GM19035 (cell line): ENCODE data around the gene IL4R.

Source experiments
- ATAC-seq: cut with Tn5 transposase; IDR thresholded peaks from one replicate; pipeline ENCODE4 v1.9.1; 2021; ENCODE audit not compliant: unreplicated experiment

Gene IL4R

DNA sequence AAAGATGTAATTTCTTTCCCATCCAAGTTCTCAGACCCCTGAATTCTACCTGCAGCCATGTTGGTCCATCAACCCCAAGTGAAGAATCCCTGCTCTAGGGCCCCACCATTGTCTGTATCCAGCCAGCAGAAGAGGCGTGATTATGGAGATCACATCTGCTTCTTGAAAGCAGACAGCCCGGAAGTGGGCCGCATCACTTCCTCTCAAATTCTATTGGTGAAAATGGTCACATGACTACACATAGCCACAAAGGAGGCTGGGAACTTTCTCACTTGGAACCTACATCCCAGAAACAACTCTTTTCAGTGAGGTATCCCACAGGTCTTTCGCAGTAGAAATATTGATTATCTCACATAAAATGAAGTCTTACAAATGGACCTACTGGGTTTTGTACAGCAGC is 40.1 kb downstream of the IL4R start:
- ATAC-seq: no peak

DNA sequence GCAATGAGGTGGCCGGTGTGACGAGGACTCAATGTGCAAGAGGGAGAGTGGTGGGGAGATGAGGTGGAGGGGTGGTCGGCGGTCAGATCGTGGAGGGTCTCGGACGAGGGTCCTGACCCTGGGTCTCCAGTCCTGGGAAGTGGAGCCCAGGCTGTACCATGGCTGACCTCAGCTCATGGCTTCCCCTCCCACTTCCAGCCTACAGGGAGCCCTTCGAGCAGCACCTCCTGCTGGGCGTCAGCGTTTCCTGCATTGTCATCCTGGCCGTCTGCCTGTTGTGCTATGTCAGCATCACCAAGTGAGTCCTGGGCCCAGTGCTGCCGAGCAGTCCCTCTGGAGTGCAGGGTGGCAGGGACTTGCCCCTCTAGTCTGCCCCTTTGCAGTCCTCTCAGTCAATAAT is 41.8 kb downstream of the IL4R start:
- ATAC-seq: no peak

DNA sequence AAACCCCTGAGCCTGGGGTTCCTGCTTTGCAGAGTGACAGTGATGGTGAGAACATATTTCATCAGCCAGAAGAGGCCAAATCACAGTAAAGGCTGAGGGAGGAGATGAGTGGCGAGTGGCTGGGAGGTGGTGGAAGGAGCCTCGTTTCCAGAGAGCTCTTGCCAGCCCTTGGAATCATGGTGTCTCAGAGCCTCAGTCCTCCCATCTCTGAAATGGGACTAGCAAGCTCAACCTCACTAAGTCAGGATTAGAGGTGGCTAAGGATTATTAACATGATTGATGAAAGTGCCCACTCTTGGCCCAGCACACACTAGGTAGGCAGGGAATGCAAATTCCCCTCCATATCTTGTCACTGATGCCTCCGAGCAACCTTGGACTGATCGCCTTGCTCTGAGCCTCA is 43.0 kb downstream of the IL4R start:
- ATAC-seq: no peak

DNA sequence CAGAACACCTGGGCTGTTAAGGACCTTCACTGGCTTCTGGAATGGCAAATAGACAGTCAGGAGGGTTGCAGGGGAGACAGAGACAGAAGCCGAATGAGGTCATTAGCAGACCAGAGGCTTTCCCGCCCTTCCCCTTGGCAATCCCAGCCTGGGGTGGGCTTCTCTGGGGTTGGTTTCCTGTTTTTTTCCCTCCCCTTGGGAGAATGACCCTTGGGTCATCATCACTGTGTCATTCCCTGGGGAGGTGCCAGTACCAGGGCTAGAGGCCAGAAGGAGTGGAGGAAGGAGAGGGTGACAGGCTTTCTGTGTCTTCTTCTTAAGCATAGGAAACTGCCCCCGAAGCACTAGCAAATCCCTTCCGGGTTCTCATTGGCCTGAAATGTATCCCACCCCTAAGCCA is 45.3 kb downstream of the IL4R start:
- ATAC-seq: no peak

DNA sequence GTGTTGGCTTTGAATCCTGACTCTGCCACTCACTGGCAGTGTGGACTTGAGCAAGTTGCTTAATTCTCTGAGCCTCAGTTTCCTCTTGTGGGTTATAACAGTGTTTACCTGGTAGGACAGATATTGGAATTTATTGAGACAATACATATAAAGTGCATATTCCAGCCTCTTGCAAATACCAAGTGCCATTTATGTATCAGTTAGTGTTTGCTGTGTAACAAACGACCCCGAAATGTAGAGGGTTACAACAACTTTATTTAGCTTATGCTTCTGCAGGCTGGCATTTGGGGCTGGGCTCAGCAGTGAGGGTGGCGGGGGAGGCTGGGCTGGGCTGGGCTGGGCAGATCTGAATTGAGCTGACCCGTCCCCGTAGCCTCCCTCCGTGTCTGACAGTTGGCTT is 45.8 kb downstream of the IL4R start:
- ATAC-seq: no peak

DNA sequence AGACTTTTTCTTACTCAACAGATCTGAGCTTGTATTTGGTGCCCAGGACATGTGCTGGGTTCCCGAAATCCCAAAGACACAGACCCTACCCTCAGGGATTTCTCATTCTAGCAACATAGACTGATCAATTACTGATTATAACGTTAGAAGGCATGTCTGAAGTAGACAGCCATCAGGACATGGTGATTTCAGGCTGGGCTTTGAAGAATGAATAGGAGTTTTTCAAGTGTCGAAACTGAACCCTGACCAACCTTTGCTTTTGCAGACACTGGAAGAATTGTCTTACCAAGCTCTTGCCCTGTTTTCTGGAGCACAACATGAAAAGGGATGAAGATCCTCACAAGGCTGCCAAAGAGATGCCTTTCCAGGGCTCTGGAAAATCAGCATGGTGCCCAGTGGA is 48.2 kb downstream of the IL4R start:
- no peak for ATAC-seq

DNA sequence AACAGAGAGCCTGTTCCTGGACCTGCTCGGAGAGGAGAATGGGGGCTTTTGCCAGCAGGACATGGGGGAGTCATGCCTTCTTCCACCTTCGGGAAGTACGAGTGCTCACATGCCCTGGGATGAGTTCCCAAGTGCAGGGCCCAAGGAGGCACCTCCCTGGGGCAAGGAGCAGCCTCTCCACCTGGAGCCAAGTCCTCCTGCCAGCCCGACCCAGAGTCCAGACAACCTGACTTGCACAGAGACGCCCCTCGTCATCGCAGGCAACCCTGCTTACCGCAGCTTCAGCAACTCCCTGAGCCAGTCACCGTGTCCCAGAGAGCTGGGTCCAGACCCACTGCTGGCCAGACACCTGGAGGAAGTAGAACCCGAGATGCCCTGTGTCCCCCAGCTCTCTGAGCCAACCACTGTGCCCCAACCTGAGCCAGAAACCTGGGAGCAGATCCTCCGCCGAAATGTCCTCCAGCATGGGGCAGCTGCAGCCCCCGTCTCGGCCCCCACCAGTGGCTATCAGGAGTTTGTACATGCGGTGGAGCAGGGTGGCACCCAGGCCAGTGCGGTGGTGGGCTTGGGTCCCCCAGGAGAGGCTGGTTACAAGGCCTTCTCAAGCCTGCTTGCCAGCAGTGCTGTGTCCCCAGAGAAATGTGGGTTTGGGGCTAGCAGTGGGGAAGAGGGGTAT is 48.9 kb downstream of the IL4R start:
- no peak for ATAC-seq

DNA sequence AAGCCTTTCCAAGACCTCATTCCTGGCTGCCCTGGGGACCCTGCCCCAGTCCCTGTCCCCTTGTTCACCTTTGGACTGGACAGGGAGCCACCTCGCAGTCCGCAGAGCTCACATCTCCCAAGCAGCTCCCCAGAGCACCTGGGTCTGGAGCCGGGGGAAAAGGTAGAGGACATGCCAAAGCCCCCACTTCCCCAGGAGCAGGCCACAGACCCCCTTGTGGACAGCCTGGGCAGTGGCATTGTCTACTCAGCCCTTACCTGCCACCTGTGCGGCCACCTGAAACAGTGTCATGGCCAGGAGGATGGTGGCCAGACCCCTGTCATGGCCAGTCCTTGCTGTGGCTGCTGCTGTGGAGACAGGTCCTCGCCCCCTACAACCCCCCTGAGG is 49.5 kb downstream of the IL4R start:
- no peak for ATAC-seq

DNA sequence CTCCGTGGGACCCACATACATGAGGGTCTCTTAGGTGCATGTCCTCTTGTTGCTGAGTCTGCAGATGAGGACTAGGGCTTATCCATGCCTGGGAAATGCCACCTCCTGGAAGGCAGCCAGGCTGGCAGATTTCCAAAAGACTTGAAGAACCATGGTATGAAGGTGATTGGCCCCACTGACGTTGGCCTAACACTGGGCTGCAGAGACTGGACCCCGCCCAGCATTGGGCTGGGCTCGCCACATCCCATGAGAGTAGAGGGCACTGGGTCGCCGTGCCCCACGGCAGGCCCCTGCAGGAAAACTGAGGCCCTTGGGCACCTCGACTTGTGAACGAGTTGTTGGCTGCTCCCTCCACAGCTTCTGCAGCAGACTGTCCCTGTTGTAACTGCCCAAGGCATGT is 50.0 kb downstream of the IL4R start:
- no peak for ATAC-seq

DNA sequence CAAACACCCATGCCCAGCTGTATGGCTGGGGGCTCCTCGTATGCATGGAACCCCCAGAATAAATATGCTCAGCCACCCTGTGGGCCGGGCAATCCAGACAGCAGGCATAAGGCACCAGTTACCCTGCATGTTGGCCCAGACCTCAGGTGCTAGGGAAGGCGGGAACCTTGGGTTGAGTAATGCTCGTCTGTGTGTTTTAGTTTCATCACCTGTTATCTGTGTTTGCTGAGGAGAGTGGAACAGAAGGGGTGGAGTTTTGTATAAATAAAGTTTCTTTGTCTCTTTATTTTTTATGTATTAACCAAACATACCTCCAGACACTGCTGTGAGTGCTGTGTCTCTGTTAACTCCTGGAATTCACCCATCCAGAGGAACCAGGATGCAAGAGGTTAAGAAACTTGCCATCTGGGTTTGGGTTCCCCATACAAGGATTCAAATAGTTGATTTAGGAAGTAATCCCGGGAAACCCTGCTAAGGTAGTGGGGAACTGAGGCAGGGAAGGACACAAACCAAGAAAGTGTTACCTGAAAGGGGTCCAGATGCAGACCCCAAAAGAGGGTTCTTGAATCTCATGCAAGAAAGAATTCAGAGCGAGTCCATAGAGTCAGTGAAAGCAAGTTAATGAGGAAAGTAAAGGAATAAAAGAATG is 50.8 kb downstream of the IL4R start:
- ATAC-seq: no peak

DNA sequence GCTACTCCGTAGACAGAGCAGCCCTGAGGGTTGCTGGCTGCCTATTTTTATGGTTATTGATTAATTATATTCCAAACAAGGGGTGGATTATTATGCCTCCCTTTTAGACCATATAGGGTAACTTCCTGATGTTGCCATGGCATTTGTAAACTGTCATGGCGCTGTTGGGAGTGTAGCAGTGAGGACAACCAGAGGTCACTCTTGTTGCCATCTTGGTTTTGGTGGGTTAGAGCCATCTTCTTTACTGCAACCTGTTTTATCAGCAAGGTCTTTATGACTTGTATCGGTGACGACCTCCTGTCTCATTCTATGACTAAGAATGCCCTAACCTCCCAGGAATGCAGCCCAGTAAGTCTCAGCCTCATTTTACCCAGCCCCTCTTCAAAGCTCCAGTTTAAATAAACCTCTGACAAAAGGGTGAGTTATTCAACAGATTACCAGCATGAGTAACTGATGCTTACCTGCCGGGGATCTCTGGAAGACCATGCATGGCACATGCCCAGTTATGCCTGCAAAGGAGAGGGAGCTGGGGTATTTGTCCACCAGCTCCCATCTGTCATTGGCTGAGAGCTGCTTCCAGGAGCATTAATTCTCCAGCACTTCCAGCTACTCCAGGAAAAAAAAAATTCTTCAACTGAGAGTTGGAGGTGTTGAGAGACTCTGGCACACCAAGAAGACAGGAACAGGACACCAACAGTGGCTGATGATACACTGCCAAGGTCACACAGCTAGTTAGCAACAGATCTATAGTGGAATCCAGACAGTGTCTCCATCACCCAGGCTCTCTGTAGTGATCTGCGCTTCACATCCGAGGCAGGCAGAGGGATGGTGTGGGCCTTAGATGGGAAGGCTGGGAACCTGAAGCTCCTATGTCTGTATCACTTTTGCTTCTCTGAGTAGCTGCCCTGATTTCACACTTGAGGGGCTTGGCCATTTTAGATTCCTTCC is 51.6 kb downstream of the IL4R start:
- ATAC-seq: no peak

DNA sequence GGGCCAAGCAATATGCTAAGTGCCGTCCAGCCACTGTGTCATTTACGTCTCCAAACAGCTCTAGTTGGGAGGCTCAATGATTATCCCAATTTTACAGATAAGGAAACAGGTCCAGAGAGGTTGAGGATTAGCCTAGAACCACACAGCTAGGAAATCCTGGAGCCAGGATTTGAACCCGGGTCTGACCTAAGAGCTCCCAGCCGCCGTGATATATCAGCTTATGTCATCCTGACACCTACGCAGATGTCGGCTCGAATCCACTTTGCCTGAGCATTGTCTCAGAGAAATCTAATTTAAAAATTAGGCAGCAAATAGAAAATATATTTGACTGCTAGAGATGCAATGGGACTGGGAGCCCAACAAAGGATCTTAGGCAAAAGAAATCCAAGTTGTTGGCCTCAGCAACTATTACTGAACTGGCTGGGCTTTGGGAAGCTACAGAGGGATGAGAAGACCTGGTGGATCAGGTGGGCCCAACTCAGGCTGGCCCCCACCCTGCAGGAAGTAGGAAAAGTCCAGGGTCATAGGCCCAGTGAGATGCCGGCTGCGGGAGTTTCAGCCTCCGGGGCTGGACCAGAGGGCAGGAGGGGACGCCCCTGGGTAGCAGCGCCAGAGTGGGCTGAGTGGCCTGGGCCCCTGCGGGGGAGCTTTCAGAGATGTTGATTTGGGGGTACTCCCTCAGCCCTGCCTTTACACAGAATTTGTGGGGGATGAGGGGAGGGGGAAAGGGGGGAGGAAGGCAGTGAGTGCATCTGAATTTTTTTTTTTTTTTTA is 53.1 kb downstream of the IL4R start:
- peak; percentile 15 for ATAC-seq

DNA sequence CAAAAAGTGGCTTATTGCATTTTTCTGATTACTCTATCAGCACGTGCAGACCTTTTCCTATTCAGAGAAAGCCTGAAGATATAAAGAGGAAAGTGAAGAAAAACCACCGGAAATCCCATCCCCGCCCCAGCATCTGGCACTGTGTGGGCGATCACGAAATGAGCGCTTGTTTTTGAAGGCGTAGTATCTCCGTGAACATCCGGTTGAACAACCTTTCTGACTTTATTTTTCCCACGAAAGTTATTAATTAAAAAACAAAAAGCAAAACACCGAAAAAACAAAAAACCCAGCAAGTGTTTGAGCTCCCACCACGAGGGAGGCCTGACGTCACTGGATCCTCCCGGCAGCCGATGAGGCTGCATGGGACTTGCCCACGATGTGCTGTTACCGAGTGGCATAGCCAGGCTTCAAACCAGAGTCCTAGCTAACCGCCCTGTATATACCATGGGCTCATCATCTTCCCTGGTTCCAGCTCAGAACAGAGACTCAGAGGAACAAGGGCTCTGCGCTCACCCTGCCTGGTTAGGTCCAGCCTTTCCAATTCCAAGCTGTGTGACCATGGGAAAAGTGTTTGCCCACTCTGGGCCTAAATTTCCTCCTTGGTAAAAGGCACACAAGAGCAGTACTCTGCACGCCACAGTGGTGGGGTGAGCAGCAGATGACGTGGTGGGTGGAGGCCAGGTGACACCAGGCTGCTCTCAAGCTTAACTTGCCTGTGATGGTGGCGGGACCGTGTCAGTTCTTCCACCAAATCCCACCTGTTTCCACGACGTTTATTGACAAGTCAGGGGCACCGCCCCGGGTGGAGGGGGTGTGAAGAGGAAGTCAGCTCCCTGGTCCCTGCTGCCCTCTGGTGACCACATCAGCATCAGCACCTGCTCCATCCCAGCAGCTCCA is 53.9 kb downstream of the IL4R start:
- ATAC-seq: peak; percentile 63

DNA sequence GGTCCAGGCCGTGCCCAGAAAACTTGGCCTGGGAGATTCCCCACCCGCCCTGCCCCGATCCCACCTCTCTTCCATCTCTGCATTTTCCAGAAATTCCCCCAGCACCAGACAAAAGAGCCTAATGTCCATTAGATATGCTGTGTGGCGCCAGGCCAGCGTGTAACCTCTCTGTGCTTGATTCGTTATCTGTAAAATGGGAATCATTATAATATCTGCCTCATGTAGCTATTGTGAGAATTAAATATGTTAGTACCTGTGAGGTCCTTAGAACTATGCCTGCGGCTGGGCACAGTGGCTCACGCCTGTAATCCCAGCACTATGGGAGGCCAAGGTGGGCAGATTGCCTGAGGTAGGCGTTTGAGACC is 54.6 kb downstream of the IL4R start:
- ATAC-seq: no peak

DNA sequence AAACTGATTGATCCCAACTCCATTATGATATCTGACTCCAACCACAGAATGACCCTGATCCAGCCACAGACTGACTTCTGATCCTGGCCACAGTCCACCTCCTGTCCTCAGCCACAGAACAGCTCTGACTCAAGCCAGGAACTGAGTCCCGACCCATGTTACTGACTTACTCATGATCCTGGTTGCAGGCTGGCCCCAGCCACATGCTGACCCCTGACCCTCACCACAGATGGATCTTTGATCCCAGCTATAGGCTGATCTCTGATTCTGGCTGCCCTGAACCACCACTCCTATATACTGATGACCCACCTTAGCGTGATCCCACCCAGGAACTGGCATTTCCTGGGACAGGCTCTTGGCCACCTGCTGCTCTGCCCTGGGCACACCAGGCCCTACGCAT is 56.0 kb downstream of the IL4R start:
- no peak for ATAC-seq

DNA sequence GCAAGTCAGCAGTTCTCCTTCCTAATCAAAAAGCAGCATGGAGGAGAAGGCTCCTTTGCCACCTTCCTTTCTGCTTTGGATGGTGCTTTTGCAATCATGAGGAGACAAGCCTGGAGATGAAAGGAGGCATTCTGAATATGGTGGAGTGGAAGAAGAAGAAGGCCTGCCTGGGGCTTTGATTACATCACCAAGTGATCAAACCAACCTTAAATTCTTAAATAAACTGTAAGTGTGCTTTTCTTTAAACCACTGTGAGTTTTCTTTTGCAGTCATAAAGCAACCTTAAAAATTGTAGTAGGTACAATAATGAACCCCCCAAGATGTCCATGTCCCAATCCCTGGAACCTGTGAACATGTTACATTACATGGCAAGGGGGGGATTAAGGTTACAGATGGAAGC is 56.5 kb downstream of the IL4R start:
- ATAC-seq: no peak

DNA sequence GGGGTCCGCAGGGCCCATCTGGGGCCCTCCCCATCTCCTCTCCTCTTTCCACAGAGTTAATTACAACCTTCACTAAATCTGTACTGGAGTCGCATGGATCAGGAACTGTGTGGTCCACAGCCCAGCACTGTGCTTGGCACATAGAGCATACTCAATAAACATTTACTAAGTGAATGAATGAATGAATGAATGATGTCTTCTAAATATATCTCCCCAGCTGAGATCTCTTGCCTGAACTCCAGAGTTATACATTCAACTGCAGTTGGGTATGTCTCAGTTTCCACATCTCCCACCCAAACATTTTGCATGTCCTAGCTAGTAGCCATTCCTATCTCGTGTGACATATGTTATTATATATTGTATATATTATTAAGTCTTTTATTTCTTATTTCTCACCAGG is 59.5 kb downstream of the IL4R start:
- no peak for ATAC-seq

DNA sequence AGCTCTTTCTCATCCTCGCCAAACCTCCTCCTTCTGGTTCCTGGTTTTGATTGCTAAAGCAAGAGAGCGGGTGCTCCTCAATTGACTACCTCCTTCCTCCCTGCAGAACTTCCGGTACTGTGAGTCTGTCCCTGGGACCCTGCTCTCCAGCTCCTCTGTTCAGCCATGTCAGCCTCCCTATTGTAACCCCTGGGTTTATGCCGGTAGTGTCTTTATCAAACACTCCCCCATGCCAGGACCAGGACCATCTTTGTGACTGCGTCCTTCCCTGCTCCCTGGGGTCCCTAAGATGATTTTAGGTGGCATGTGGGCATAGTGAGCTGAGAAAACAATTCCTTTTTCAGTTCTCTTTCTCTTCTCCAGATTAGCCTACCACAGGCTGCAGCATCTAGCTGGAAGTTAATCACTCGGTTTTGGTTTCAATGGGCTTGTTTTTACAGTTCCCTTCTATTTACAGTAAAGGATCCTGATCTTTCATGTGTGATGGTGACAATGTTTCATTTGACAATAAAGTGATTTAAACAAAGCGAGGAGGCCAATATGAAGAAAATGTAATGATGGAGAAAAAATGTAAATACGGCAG is 60.5 kb downstream of the IL4R start:
- no peak for ATAC-seq

DNA sequence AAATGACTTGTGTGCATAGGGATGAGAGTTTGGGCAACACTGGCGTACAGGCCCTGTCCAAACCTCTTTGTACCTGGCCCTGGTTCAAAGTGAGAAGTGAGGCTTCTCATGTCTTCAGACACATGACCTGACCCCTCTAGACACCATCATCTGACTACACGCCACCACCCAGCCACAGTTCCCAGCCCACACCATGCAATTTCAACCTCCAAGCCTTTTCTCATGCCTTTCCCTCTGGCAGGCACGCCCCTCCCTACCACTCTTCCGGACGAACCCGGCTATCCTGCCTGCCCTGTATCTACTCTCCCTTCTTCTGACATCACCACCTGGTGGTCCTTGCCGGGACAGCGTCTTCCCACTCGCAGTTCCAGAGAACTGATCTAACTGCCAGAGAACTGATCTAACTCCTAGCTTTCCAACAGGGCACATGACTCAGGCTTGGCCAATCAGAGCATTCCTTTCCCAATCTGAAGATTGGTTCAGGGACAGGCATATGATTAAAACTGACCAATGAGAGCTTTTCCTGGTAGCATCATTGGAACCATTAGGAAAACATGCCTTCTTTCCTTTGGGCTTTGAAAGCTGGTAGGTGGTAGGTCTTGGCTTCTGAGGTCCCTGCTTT is 61.1 kb downstream of the IL4R start:
- no peak for ATAC-seq
